Measurements from ENCODE around the gene EIF2S3. TPM values are rescaled to one million over a fixed set of nuclear protein-coding genes. Genes with fewer than 3 reads are reported as not detected.
A peak's percentile ranks its signal among the peaks of the same experiment; 100 is the strongest.

EIF2S3 gene
- total RNA-seq, 1 donor: 355 TPM

GRCh38 chrX:24099394-24099793, 44.6 kb downstream of the EIF2S3 start:
- DNase-seq (ENCODE audit: low read depth): no peak
- TF ChIP-seq CTCF (IDR thresholded peaks at IDR 0.05; ENCODE audit: insufficient read depth, low read depth, low read length): no peak
- no peak overlapping the region for H3K4me3 ChIP-seq (ENCODE audit: low read depth, low read length)

GRCh38 chrX:24100713-24101112, 46.0 kb downstream of the EIF2S3 start:
- H3K4me3 ChIP-seq (ENCODE audit: low read depth, low read length): no peak overlapping the region
- TF ChIP-seq CTCF (IDR thresholded peaks at IDR 0.05; ENCODE audit: insufficient read depth, low read depth, low read length): no peak
- DNase-seq (ENCODE audit: low read depth): peak; percentile 70

GRCh38 chrX:24110069-24110468, 55.3 kb downstream of the EIF2S3 start:
- no peak for DNase-seq (ENCODE audit: low read depth)
- no peak overlapping the region for H3K4me3 ChIP-seq (ENCODE audit: low read depth, low read length)
- no peak for TF ChIP-seq CTCF (IDR thresholded peaks at IDR 0.05; ENCODE audit: insufficient read depth, low read depth, low read length)

- TF ChIP-seq CTCF (IDR thresholded peaks at IDR 0.05; ENCODE audit: insufficient read depth, low read depth, low read length): no peak
- DNase-seq (ENCODE audit: low read depth): peak; percentile 81
- no peak overlapping the region for H3K4me3 ChIP-seq (ENCODE audit: low read depth, low read length)
Measured at GRCh38 chrX:24113181-24113580, 58.4 kb downstream of the EIF2S3 start.

- DNase-seq (ENCODE audit: low read depth): peak; percentile 74
- no peak overlapping the region for H3K4me3 ChIP-seq (ENCODE audit: low read depth, low read length)
- TF ChIP-seq CTCF (IDR thresholded peaks at IDR 0.05; ENCODE audit: insufficient read depth, low read depth, low read length): no peak
Measured at GRCh38 chrX:24117258-24117657, 62.5 kb downstream of the EIF2S3 start.

- H3K4me3 ChIP-seq (ENCODE audit: low read depth, low read length): no peak overlapping the region
- DNase-seq (ENCODE audit: low read depth): no peak
- no peak for TF ChIP-seq CTCF (IDR thresholded peaks at IDR 0.05; ENCODE audit: insufficient read depth, low read depth, low read length)
Measured at GRCh38 chrX:24124244-24124799, 69.6 kb downstream of the EIF2S3 start.

- no peak overlapping the region for H3K4me3 ChIP-seq (ENCODE audit: low read depth, low read length)
- no peak for TF ChIP-seq CTCF (IDR thresholded peaks at IDR 0.05; ENCODE audit: insufficient read depth, low read depth, low read length)
- DNase-seq (ENCODE audit: low read depth): no peak
Measured at GRCh38 chrX:24125028-24125612, 70.4 kb downstream of the EIF2S3 start.
